ENCODE results near the gene STYXL2. TPM values are rescaled to one million over a fixed set of nuclear protein-coding genes. Genes with fewer than 3 reads are reported as not detected.

Gene STYXL2
- total and polyA plus RNA-seq, 9 of the 15 experiments (the other 6 are each of a cell fraction or from before 2014, with no cell fraction given), result not detected

DNA sequence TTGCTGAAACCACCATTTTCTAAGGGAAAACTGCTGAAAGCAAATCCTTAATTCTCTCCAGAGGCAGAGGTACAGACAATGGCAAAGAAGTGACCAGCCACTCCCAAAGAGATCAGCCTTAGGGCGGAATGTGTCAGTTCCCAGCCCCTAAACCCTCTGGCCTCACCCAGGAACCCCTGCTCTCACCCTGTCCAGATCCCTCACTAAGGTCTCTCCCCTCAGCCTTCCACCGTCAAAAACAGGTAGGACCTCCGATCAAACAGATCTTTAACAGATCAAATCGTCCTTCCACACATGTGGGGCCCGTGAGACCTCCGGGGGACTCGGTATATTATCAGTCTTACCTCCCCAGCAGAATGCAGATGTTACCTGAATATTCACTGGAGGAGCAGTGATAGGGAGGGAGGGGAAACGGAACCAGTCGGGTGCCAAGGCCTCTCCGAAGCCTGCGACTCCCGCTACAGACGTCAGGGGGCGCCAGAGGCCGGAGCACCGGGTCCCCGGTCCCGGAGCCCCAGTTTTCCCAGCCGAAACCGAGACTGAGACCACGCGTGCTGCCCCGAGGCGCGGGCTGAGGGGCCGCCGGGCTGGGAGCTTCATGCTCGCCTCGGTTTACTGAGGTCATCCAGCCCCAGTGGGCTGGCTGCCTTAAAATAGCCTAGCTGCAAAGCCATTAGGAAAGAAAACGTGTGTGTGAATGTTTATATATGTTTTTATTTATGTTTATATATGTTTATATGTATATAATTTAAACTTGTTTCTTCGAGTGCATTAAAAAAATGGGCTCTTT is 27.3 kb upstream of the STYXL2 start (continued):
- TF ChIP-seq TAF1 (IDR thresholded peaks at IDR 0.05; ENCODE audit: control insufficient read depth, extremely low read depth, insufficient read depth, low read length, severe bottlenecking) (no peak), HNRNPLL (IDR thresholded peaks at IDR 0.05; ENCODE audit: low read depth, low read length, poor library complexity, severe bottlenecking) (no peak), RNF2 (IDR thresholded peaks at IDR 0.05) (no peak), ZNF24 (IDR thresholded peaks at IDR 0.05) (no peak), C11orf30 (IDR thresholded peaks at IDR 0.05; ENCODE audit: low read depth) (no peak), ZNF124 (CRISPR knock-in tag; IDR thresholded peaks at IDR 0.05) (no peak)
- TF ChIP-seq, protein P1, sequence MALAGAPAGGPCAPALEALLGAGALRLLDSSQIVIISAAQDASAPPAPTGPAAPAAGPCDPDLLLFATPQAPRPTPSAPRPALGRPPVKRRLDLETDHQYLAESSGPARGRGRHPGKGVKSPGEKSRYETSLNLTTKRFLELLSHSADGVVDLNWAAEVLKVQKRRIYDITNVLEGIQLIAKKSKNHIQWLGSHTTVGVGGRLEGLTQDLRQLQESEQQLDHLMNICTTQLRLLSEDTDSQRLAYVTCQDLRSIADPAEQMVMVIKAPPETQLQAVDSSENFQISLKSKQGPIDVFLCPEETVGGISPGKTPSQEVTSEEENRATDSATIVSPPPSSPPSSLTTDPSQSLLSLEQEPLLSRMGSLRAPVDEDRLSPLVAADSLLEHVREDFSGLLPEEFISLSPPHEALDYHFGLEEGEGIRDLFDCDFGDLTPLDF (CRISPR knock-in tag; IDR thresholded peaks at IDR 0.05), result no peak
- TF ChIP-seq, protein P2, sequence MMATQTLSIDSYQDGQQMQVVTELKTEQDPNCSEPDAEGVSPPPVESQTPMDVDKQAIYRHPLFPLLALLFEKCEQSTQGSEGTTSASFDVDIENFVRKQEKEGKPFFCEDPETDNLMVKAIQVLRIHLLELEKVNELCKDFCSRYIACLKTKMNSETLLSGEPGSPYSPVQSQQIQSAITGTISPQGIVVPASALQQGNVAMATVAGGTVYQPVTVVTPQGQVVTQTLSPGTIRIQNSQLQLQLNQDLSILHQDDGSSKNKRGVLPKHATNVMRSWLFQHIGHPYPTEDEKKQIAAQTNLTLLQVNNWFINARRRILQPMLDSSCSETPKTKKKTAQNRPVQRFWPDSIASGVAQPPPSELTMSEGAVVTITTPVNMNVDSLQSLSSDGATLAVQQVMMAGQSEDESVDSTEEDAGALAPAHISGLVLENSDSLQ (IDR thresholded peaks at IDR 0.05), result no peak
- TF ChIP-seq, protein P3, sequence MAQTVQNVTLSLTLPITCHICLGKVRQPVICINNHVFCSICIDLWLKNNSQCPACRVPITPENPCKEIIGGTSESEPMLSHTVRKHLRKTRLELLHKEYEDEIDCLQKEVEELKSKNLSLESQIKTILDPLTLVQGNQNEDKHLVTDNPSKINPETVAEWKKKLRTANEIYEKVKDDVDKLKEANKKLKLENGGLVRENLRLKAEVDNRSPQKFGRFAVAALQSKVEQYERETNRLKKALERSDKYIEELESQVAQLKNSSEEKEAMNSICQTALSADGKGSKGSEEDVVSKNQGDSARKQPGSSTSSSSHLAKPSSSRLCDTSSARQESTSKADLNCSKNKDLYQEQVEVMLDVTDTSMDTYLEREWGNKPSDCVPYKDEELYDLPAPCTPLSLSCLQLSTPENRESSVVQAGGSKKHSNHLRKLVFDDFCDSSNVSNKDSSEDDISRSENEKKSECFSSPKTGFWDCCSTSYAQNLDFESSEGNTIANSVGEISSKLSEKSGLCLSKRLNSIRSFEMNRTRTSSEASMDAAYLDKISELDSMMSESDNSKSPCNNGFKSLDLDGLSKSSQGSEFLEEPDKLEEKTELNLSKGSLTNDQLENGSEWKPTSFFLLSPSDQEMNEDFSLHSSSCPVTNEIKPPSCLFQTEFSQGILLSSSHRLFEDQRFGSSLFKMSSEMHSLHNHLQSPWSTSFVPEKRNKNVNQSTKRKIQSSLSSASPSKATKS (CRISPR knock-in tag; IDR thresholded peaks at IDR 0.05), result no peak
- TF ChIP-seq, protein P4, sequence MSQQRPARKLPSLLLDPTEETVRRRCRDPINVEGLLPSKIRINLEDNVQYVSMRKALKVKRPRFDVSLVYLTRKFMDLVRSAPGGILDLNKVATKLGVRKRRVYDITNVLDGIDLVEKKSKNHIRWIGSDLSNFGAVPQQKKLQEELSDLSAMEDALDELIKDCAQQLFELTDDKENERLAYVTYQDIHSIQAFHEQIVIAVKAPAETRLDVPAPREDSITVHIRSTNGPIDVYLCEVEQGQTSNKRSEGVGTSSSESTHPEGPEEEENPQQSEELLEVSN (IDR thresholded peaks at IDR 0.05; ENCODE audit: borderline replicate concordance in 1 of 2, extremely low read depth in 1 of 2, insufficient read depth in 1 of 2, insufficient read length in 1 of 2, low read depth in 1 of 2, low read length in 1 of 2, poor library complexity in 1 of 2, severe bottlenecking in 1 of 2), result peak; percentile 45 to 80
